Panc1 (cell line): Measurements from ENCODE around the gene TBC1D22B. TPM values are rescaled to one million over a fixed set of nuclear protein-coding genes. Genes with fewer than 3 reads are reported as not detected.
A peak's percentile ranks its signal among the peaks of the same experiment; 100 is the strongest.

ENCODE experiments used
- ATAC-seq: fragments of 200-7000 bp; cut with Tn5 transposase; 2 replicates; pipeline ENCODE4 v1.9.1; 2020; ENCODE audit warnings: mild to moderate bottlenecking, moderate library complexity
- BruUV-seq: library from RNA; stranded (reverse); fragments of 400-500 nt; replicated peaks from 2 replicates; lab custom pipeline; 2021; lab: Mats Ljungman, UMichigan
- CTCF ChIA-PET: fragments of 300-600 bp; sonication (Branson Sonifier 250); formaldehyde crosslinking; loops from one replicate; lab custom pipeline; 2022; ENCODE audit warnings: antibody characterized with exemption; lab: Charles Lee
- POLR2A ChIA-PET: fragments of 300-600 bp; sonication (Branson Sonifier 250); formaldehyde crosslinking; loops from one replicate; lab custom pipeline; 2022; ENCODE audit warnings: antibody characterized with exemption; lab: Charles Lee
- DNase-seq: peaks from one replicate; pipeline ENCODE4 v3.0.0-alpha.2; 2010; ENCODE audit warnings: low read depth, low spot score
- H3K27ac ChIP-seq: 2 replicates; pipeline ENCODE4 v1.5.1; 2011; ENCODE audit warnings: mild to moderate bottlenecking, low read length, inconsistent platforms
- H3K27me3 ChIP-seq: fragments of 200-500 bp; sonication (Bioruptor generic); 2 replicates; pipeline ENCODE4 v1.6.0; 2014; ENCODE audit warnings: low read length, inconsistent platforms; ENCODE audit not compliant: control insufficient read depth, insufficient read depth
- H3K36me3 ChIP-seq: fragments of 200-500 bp; sonication (Bioruptor generic); 2 replicates; pipeline ENCODE4 v1.5.1; 2014; ENCODE audit warnings: inconsistent platforms, mild to moderate bottlenecking, low read length, moderate library complexity; ENCODE audit not compliant: control insufficient read depth, insufficient read depth
- H3K4me1 ChIP-seq: 2 replicates; pipeline ENCODE4 v1.5.1; 2011; ENCODE audit warnings: inconsistent platforms, mild to moderate bottlenecking, low read length, moderate library complexity; ENCODE audit not compliant: control insufficient read depth, insufficient read depth
- H3K4me3 ChIP-seq, 2 experiments: 2 replicates each; pipeline ENCODE4 v1.5.1; 2011 to 2012; ENCODE audit warnings: low read depth in 2 of 2, low read length in 2 of 2, mild to moderate bottlenecking in 2 of 2, inconsistent platforms in 1 of 2, moderate library complexity in 1 of 2
- H3K9me3 ChIP-seq: fragments of 200-500 bp; sonication (Bioruptor generic); 2 replicates; pipeline ENCODE4 v1.5.1; 2014; ENCODE audit warnings: low read depth, mild to moderate bottlenecking, inconsistent platforms, low read length, moderate library complexity; ENCODE audit not compliant: control insufficient read depth, insufficient read depth
- CTCF ChIP-seq: fragments of 450-650 bp; IDR thresholded peaks from 2 replicates; pipeline ENCODE4 v1.5.1; 2017; ENCODE audit warnings: mild to moderate bottlenecking
- POLR2AphosphoS5 ChIP-seq: IDR thresholded peaks from 2 replicates; pipeline ENCODE4 v1.6.1; 2012; ENCODE audit warnings: mild to moderate bottlenecking, low read depth, low read length, moderate library complexity
- REST ChIP-seq, 2 experiments: IDR thresholded peaks; 2 replicates each; pipeline ENCODE4 v1.6.1; 2011 to 2012; ENCODE audit warnings: low read depth in 2 of 2, control low read depth in 1 of 2, low read length in 1 of 2, mild to moderate bottlenecking in 1 of 2, moderate library complexity in 1 of 2; ENCODE audit not compliant: insufficient read depth in 1 of 2
- SIN3A ChIP-seq: IDR thresholded peaks from 2 replicates; pipeline ENCODE4 v1.6.1; 2012; ENCODE audit warnings: low read depth, mild to moderate bottlenecking, low read length, moderate library complexity, borderline replicate concordance; ENCODE audit not compliant: insufficient read depth
- TCF7L2 ChIP-seq: IDR thresholded peaks from 2 replicates; pipeline ENCODE4 v1.6.1; 2011; ENCODE audit warnings: mild to moderate bottlenecking, low read depth, low read length, inconsistent platforms
- in situ Hi-C: cut with HindIII; loops from 2 replicates; pipeline ENCODE4 v1.10.0; 2016; ENCODE audit warnings: low sequenced_read_pairs, low pct_unique_long_range_greater_than_20kb
- intact Hi-C: fragments of 100-400 bp; cut with micrococcal nuclease; formaldehyde crosslinking; loops from one replicate; pipeline ENCODE4 v1.10.0; 2022; ENCODE audit not compliant: unreplicated experiment
- total RNA-seq: library from RNA; stranded (reverse); gene quantifications from one replicate; pipeline ENCODE4 v1.2.1, GENCODE V29; 2021; ENCODE audit not compliant: unreplicated experiment

The TBC1D22B gene
- total RNA-seq, 1 experiment from 2014 or later = 13.0 TPM

GRCh38 chr6:37259191-37259590 lies 1.6 kb downstream of the TBC1D22B start:
- in situ Hi-C loops = no loop called here
- Histone ChIP-seq H3K4me1 (peaks cover 9% of the 10 kb centered on the region; the same call in 1 of the 2 replicates), H3K36me3 (no peaks in the 10 kb centered on the region; the same call in 1 of the 2 replicates), H3K27me3 (no peaks in the 10 kb centered on the region), H3K27ac (0 out of 2 replicates have a peak overlapping the region, but pooled peaks have one; percentile 2), H3K4me3 (peak overlapping the region; percentile 91 to 94; a peak in 3 of 4 replicates), H3K9me3 (no peaks in the 10 kb centered on the region)
- ATAC-seq (no peak), DNase-seq (no peak)
- TF ChIP-seq SIN3A = no peak
- no peak for TF ChIP-seq REST (IDR thresholded peaks at IDR 0.05; ENCODE audit: insufficient read depth in 1 of 2, low read depth in 2 of 2, low read length in 1 of 2)
- TF ChIP-seq POLR2AphosphoS5 = no peak
- no peak for TF ChIP-seq TCF7L2
- no peak for TF ChIP-seq CTCF
- BruUV-seq = no TSS peak
- POLR2A ChIA-PET = no interaction called here
- CTCF ChIA-PET = no interaction called here
- intact Hi-C loops = no loop called here

GRCh38 chr6:37260040-37260439 lies 2.5 kb downstream of the TBC1D22B start:
- H3K4me3 ChIP-seq = no peak overlapping the region
- no peak for DNase-seq
- ChIA-PET CTCF (no interaction called here), POLR2A (no interaction called here)
- H3K4me1 ChIP-seq = peaks cover 9% of the 10 kb centered on the region; the same call in 1 of the 2 replicates
- no peak for ATAC-seq
- no peaks in the 10 kb centered on the region for H3K27me3 ChIP-seq
- intact Hi-C loops = no loop called here
- no TSS peak for BruUV-seq
- in situ Hi-C loops = no loop called here
- TF ChIP-seq SIN3A (no peak), REST (IDR thresholded peaks at IDR 0.05; ENCODE audit: insufficient read depth in 1 of 2, low read depth in 2 of 2, low read length in 1 of 2) (no peak), TCF7L2 (no peak), CTCF (no peak), POLR2AphosphoS5 (no peak)
- H3K27ac ChIP-seq = no peak overlapping the region
- H3K36me3 ChIP-seq = no peaks in the 10 kb centered on the region; the same call in 1 of the 2 replicates
- no peaks in the 10 kb centered on the region for H3K9me3 ChIP-seq
